IMR-90 (cell line): ENCODE results near the gene BRD1. TPM values are rescaled to one million over a fixed set of nuclear protein-coding genes. Genes with fewer than 3 reads are reported as not detected.

Experiments used
- ATAC-seq: fragments of 200-7000 bp; cut with Tn5 transposase; 2 replicates; pipeline ENCODE4 v1.9.1; 2020; ENCODE audit warnings: low read depth, mild to moderate bottlenecking, moderate library complexity
- BruUV-seq: library from RNA; stranded (reverse); fragments of 400-500 nt; replicated peaks from 2 replicates; lab custom pipeline; 2021; lab: Mats Ljungman, UMichigan
- CTCF ChIA-PET: fragments of 300-600 bp; formaldehyde crosslinking; extraction: SDS; loops from one replicate; lab custom pipeline; 2021; ENCODE audit warnings: antibody characterized with exemption; lab: Yijun Ruan, JAX
- POLR2A ChIA-PET: fragments of 300-600 bp; sonication (Branson Sonifier 250); formaldehyde crosslinking; loops from one replicate; lab custom pipeline; 2022; ENCODE audit warnings: antibody characterized with exemption; ENCODE audit not compliant: unreplicated experiment; lab: Charles Lee
- DNase-seq: peaks from one replicate; pipeline ENCODE4 v3.0.0; 2013
- H2AFZ ChIP-seq: replicated peaks from 2 replicates; pipeline ENCODE3; 2013; ENCODE audit warnings: low read length, mild to moderate bottlenecking; ENCODE audit not compliant: poor library complexity
- H2AK5ac ChIP-seq: 2 replicates; pipeline ENCODE4 v1.6.1; 2013; ENCODE audit warnings: low read depth, low read length, inconsistent platforms
- H2AK9ac ChIP-seq: replicated peaks from 2 replicates; pipeline ENCODE3; 2013; ENCODE audit warnings: mild to moderate bottlenecking, low read depth, low read length, moderate library complexity; ENCODE audit not compliant: poor library complexity
- H2BK120ac ChIP-seq: 2 replicates; pipeline ENCODE4 v1.6.1; 2013; ENCODE audit warnings: low read depth, low read length, inconsistent platforms
- H2BK15ac ChIP-seq: 3 replicates; pipeline ENCODE4 v1.6.1; 2013; ENCODE audit warnings: low read depth, low read length, inconsistent platforms
- H2BK20ac ChIP-seq: 2 replicates; pipeline ENCODE4 v1.6.1; 2013; ENCODE audit warnings: low read depth, mild to moderate bottlenecking, inconsistent platforms, low read length, moderate library complexity
- H2BK5ac ChIP-seq: 2 replicates; pipeline ENCODE4 v1.6.1; 2013; ENCODE audit warnings: mild to moderate bottlenecking, low read depth, low read length, inconsistent platforms; ENCODE audit not compliant: poor library complexity, severe bottlenecking
- H3K14ac ChIP-seq: replicated peaks from 2 replicates; pipeline ENCODE4 v1.6.1; 2013; ENCODE audit warnings: low read depth, low read length, inconsistent platforms
- H3K18ac ChIP-seq: 2 replicates; pipeline ENCODE4 v1.6.1; 2013; ENCODE audit warnings: low read depth, low read length, control low read depth
- H3K23ac ChIP-seq: 2 replicates; pipeline ENCODE4 v1.6.1; 2013; ENCODE audit warnings: low read depth, low read length, inconsistent platforms
- H3K27ac ChIP-seq: 2 replicates; pipeline ENCODE4 v1.5.1; 2013; ENCODE audit warnings: mild to moderate bottlenecking, control low read depth, low read length; ENCODE audit not compliant: insufficient read depth
- H3K27me3 ChIP-seq: 2 replicates; pipeline ENCODE4 v1.6.1; 2013; ENCODE audit warnings: low read length; ENCODE audit not compliant: control insufficient read depth, insufficient read depth
- H3K36me3 ChIP-seq: 2 replicates; pipeline ENCODE4 v1.6.1; 2013; ENCODE audit warnings: low read length, mixed read lengths; ENCODE audit not compliant: control insufficient read depth, insufficient read depth
- H3K4ac ChIP-seq: 2 replicates; pipeline ENCODE4 v1.6.1; 2013; ENCODE audit warnings: low read depth, low read length, inconsistent platforms
- H3K4me1 ChIP-seq: 2 replicates; pipeline ENCODE4 v1.6.1; 2013; ENCODE audit warnings: low read length, mixed read lengths; ENCODE audit not compliant: control insufficient read depth, insufficient read depth
- H3K4me2 ChIP-seq: 2 replicates; pipeline ENCODE4 v1.6.1; 2013; ENCODE audit warnings: low read depth, mild to moderate bottlenecking, control low read depth, low read length, moderate library complexity
- H3K4me3 ChIP-seq: 2 replicates; pipeline ENCODE4 v1.5.1; 2013; ENCODE audit warnings: low read depth, mild to moderate bottlenecking, control low read depth, low read length, moderate library complexity; ENCODE audit not compliant: insufficient read depth
- H3K56ac ChIP-seq: 2 replicates; pipeline ENCODE4 v1.6.1; 2013; ENCODE audit warnings: low read length, inconsistent platforms; ENCODE audit not compliant: insufficient read depth; ENCODE audit errors: extremely low read depth
- H3K79me1 ChIP-seq, 2 experiments: 2 replicates each; pipeline ENCODE4 v1.6.1; 2013; ENCODE audit warnings: low read length in 2 of 2, inconsistent platforms in 1 of 2, low read depth in 1 of 2
- H3K9ac ChIP-seq: 2 replicates; pipeline ENCODE4 v1.6.1; 2013; ENCODE audit warnings: low read depth, low read length, control low read depth
- H3K9me1 ChIP-seq: 2 replicates; pipeline ENCODE4 v1.6.1; 2013; ENCODE audit warnings: low read length, inconsistent platforms; ENCODE audit not compliant: insufficient read depth
- H3K9me3 ChIP-seq: 2 replicates; pipeline ENCODE4 v1.6.1; 2013; ENCODE audit warnings: low read length; ENCODE audit not compliant: control insufficient read depth, insufficient read depth
- H4K20me1 ChIP-seq: 2 replicates; pipeline ENCODE4 v1.6.1; 2013; ENCODE audit warnings: low read length, inconsistent platforms; ENCODE audit not compliant: insufficient read depth
- H4K5ac ChIP-seq: 2 replicates; pipeline ENCODE4 v1.6.1; 2013; ENCODE audit warnings: mild to moderate bottlenecking, low read depth, low read length, control low read depth
- H4K8ac ChIP-seq, 2 experiments: 2 replicates each; pipeline ENCODE4 v1.6.1; 2013; ENCODE audit warnings: low read depth in 2 of 2, low read length in 2 of 2, control low read depth in 1 of 2, inconsistent platforms in 1 of 2
- H4K91ac ChIP-seq: 2 replicates; pipeline ENCODE4 v1.6.1; 2013; ENCODE audit warnings: low read depth, low read length, inconsistent platforms; ENCODE audit not compliant: insufficient read depth
- BHLHE40 ChIP-seq: fragments of 150-350 bp; IDR thresholded peaks from 2 replicates; pipeline ENCODE4 v1.6.1; 2016; ENCODE audit warnings: mild to moderate bottlenecking, low read depth, low read length
- CEBPB ChIP-seq: IDR thresholded peaks from 2 replicates; pipeline ENCODE4 v1.6.1; 2012; ENCODE audit warnings: low read depth, low read length, improper control_type of control experiment
- CHD1 ChIP-seq: IDR thresholded peaks from 2 replicates; pipeline ENCODE4 v1.6.1; 2012; ENCODE audit warnings: low read depth, low read length, improper control_type of control experiment
- CTCF ChIP-seq: conservative IDR thresholded peaks from 2 replicates; pipeline ENCODE4 v1.5.1; 2012; ENCODE audit warnings: mild to moderate bottlenecking, low read depth, low read length, improper control_type of control experiment
- FOS ChIP-seq: fragments of 150-350 bp; IDR thresholded peaks from 2 replicates; pipeline ENCODE4 v1.6.1; 2016; ENCODE audit warnings: low read depth, low read length
- MAZ ChIP-seq: IDR thresholded peaks from 2 replicates; pipeline ENCODE4 v1.6.1; 2012; ENCODE audit warnings: low read depth, mild to moderate bottlenecking, low read length, improper control_type of control experiment, moderate library complexity, borderline replicate concordance
- MXI1 ChIP-seq: IDR thresholded peaks from 2 replicates; pipeline ENCODE4 v1.6.1; 2012; ENCODE audit warnings: low read depth, mild to moderate bottlenecking, low read length, moderate library complexity, borderline replicate concordance
- NFE2L2 ChIP-seq: fragments of 150-350 bp; IDR thresholded peaks from 2 replicates; pipeline ENCODE4 v1.6.1; 2016; ENCODE audit warnings: low read depth, mild to moderate bottlenecking, low read length
- POLR2A ChIP-seq: IDR thresholded peaks from 2 replicates; pipeline ENCODE4 v1.6.1; 2012; ENCODE audit warnings: mild to moderate bottlenecking, low read depth, low read length
- RAD21 ChIP-seq: IDR thresholded peaks from 2 replicates; pipeline ENCODE4 v1.6.1; 2012; ENCODE audit warnings: low read length, improper control_type of control experiment
- RCOR1 ChIP-seq: IDR thresholded peaks from 2 replicates; pipeline ENCODE4 v1.6.1; 2012; ENCODE audit warnings: mild to moderate bottlenecking, low read length, improper control_type of control experiment; ENCODE audit not compliant: insufficient replicate concordance
- RFX5 ChIP-seq: IDR thresholded peaks from 2 replicates; pipeline ENCODE4 v1.8.0; 2012; ENCODE audit warnings: low read depth, mild to moderate bottlenecking, low read length, moderate library complexity
- SMC3 ChIP-seq: fragments of 150-350 bp; IDR thresholded peaks from 2 replicates; pipeline ENCODE4 v1.6.1; 2016; ENCODE audit warnings: low read depth, mild to moderate bottlenecking, antibody characterized with exemption, low read length, moderate library complexity
- USF2 ChIP-seq: fragments of 150-350 bp; IDR thresholded peaks from 2 replicates; pipeline ENCODE4 v1.6.1; 2017; ENCODE audit warnings: mild to moderate bottlenecking, antibody characterized with exemption, low read length, low read depth
- WGBS, 2 experiments: methylation state at CpG; one replicate each; pipeline versions ENCODE4 v1.1.5 to v1.1.7; 2013; ENCODE audit warnings: missing lambda C conversion rate in 2 of 2; ENCODE audit not compliant: insufficient read length in 1 of 2; ENCODE audit errors: extremely low coverage in 2 of 2; 5-methylcytosine and 5-hydroxymethylcytosine counted together
- dilution Hi-C: fragments of 300-500 bp; cut with HindIII; formaldehyde crosslinking; loops from one replicate; pipeline ENCODE4 v1.14.3; 2018; ENCODE audit warnings: low sequenced_read_pairs; ENCODE audit not compliant: unreplicated experiment
- in situ Hi-C: fragments of 300-500 bp; cut with MboI; formaldehyde crosslinking; loops from 3 replicates; pipeline ENCODE4 v1.14.3; 2019; ENCODE audit warnings: low sequenced_read_pairs, inconsistent platforms, mixed read lengths
- intact Hi-C: fragments of 100-400 bp; cut with micrococcal nuclease; formaldehyde crosslinking; loops from 2 replicates; pipeline ENCODE4 v1.10.0; 2022
- polyA plus RNA-seq, 3 experiments: library from polyadenylated mRNA; depleted of rRNA; stranded (reverse); fragments of >200 nt; gene quantifications; 2 replicates each; pipeline ENCODE4 v1.2.3, GENCODE V29; 2012; ENCODE audit warnings: low replicate concordance in 1 of 3
- total RNA-seq: library from RNA; depleted of rRNA; stranded (reverse); fragments of >200 nt; gene quantifications from 2 replicates; pipeline ENCODE4 v1.2.3, GENCODE V29; 2012
- TF ChIP-seq, protein P1 (sequence below): fragments of 150-350 bp; IDR thresholded peaks from 2 replicates; pipeline ENCODE4 v1.6.1; 2016; ENCODE audit warnings: low read depth, mild to moderate bottlenecking, low read length, moderate library complexity, borderline replicate concordance

Gene BRD1
- total and polyA plus RNA-seq, 2 of the 4 experiments (the other 2 are of a cell fraction): 10.0 to 10.6 TPM

DNA sequence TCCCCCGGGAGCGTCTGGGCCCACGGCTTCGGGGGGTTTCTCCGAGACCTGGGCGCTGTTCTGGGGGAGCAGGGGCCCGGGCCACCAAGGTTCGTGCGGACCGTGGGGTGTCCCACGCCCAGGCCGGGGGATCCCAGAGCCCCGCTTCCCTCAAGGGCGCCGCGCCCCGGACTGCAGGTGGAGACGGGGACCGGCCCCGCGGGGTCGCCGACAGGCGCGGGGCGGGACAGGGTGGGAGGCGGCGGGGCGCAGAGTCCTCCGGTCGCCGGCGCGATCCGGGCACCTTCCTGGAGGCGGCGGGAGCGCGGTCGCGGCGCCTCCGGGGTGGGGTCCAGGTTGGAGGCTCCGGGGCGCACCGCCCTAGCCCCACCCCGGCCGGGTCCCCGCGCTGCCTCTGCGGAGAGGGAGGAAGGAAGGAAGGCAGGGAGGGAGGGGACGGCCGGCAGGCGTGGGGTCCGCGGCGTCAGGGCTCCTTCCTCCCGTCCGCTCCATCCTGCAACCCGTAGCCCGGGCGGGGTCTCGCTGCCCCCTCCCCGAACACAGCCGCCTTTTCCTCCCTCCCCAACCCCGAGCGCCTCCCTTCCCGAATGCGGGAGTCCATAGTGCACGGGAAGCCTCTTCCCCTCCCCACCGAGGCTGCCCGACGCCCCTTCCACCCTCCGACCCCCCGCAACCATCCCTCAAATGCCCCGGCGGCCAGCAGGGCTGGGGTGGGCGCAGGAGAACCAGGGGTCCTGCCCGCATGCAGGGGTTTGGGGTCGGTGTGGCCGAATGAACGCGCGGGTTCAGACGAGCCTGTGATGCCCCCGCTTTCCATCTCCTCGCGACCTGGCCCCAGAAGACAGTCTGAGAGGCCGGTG lies 21.7 kb upstream of the BRD1 start:
- no peak overlapping the region for H4K5ac ChIP-seq
- CTCF ChIA-PET: no interaction called here
- dilution Hi-C loops (no loop called here), intact Hi-C loops (no loop called here), in situ Hi-C loops (no loop called here)
- H3K9me1 ChIP-seq: no peaks in the 10 kb centered on the region
- peaks cover 2% of the 10 kb centered on the region; the same call in 1 of the 2 replicates for H4K20me1 ChIP-seq
- H2AFZ ChIP-seq: peak overlapping the region; percentile 44
- no peak overlapping the region for H3K14ac ChIP-seq
- WGBS, 2 experiments: 5% methylated on average over 19 of the region's 89 CpGs; no CpG with 5 or more reads in 1 of the 2 experiments
- no peak overlapping the region for H3K18ac ChIP-seq
- DNase-seq (no peak), ATAC-seq (no peak)
- H2AK9ac ChIP-seq: peak overlapping the region; percentile 3
- no peaks in the 10 kb centered on the region for H3K4me1 ChIP-seq
- H4K91ac ChIP-seq: no peak overlapping the region
- peaks cover 61% of the 10 kb centered on the region for H3K27me3 ChIP-seq
- POLR2A ChIA-PET: no interaction called here
- H3K23ac ChIP-seq: no peak overlapping the region
- no peak overlapping the region for H2AK5ac ChIP-seq
- no peak overlapping the region for H2BK5ac ChIP-seq
- H3K79me1 ChIP-seq: peaks cover 2% of the 10 kb centered on the region in 2 experiments; a peak in 1 of 4 replicates
- no peaks in the 10 kb centered on the region for H3K36me3 ChIP-seq
- H3K9ac ChIP-seq: no peak overlapping the region
- H2BK120ac ChIP-seq: no peak overlapping the region
- H3K9me3 ChIP-seq: no peaks in the 10 kb centered on the region
- no TSS peak for BruUV-seq
- no peak overlapping the region for H2BK15ac ChIP-seq
- H3K4ac ChIP-seq: no peak overlapping the region
- H3K4me3 ChIP-seq: peak overlapping the region; percentile 14; the same call in 1 of the 2 replicates
- no peak overlapping the region for H3K56ac ChIP-seq
- no peak overlapping the region for H4K8ac ChIP-seq
- no peak overlapping the region for H2BK20ac ChIP-seq
- H3K27ac ChIP-seq: no peak overlapping the region
- H3K4me2 ChIP-seq: peak overlapping the region; percentile 27; the same call in 1 of the 2 replicates
- TF ChIP-seq CHD1: no peak
- TF ChIP-seq CEBPB: no peak
- TF ChIP-seq NFE2L2: no peak
- TF ChIP-seq, protein P1, sequence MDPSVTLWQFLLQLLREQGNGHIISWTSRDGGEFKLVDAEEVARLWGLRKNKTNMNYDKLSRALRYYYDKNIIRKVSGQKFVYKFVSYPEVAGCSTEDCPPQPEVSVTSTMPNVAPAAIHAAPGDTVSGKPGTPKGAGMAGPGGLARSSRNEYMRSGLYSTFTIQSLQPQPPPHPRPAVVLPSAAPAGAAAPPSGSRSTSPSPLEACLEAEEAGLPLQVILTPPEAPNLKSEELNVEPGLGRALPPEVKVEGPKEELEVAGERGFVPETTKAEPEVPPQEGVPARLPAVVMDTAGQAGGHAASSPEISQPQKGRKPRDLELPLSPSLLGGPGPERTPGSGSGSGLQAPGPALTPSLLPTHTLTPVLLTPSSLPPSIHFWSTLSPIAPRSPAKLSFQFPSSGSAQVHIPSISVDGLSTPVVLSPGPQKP: no peak
- TF ChIP-seq USF2: no peak
- no peak for TF ChIP-seq CTCF
- TF ChIP-seq BHLHE40: no peak
- no peak for TF ChIP-seq FOS
- no peak for TF ChIP-seq RCOR1
- TF ChIP-seq MAZ: no peak
- no peak for TF ChIP-seq RFX5
- no peak for TF ChIP-seq SMC3
- no peak for TF ChIP-seq MXI1
- no peak for TF ChIP-seq POLR2A
- no peak for TF ChIP-seq RAD21
